ENCODE results near the gene TOX4.
"Not testable (repeated sequence)": the region's sequence is repeated elsewhere in the genome, so short reads cannot be mapped to it uniquely, and the experiment has no call there.

Gene TOX4

GRCh38 chr14:21476925-21477681, at the start of gene TOX4, which contains the start of gene RAB2B:
Gene TOX4 (plus strand): TSS chr14:21477195. CDS start chr14:21477279, 84 bp downstream.
Gene RAB2B (minus strand): TSS chr14:21476959. CDS start chr14:21476872, 87 bp downstream.
- FAIRE-seq, result peak; percentile 94

GRCh38 chr14:21428930-21429329, 48.1 kb upstream of the TOX4 start:
- FAIRE-seq, result no peak

- FAIRE-seq, result no peak
Observed at GRCh38 chr14:21431126-21431525, 45.9 kb upstream of the TOX4 start.

GRCh38 chr14:21436567-21437062, 40.4 kb upstream of the TOX4 start:
- no peak for FAIRE-seq

GRCh38 chr14:21437063-21437901, 39.7 kb upstream of the TOX4 start:
- peak; percentile 72 for FAIRE-seq

- no peak for FAIRE-seq
Observed at GRCh38 chr14:21440859-21441258, 36.1 kb upstream of the TOX4 start.

- not testable (repeated sequence) for FAIRE-seq
Observed at GRCh38 chr14:21442657-21443056, 34.3 kb upstream of the TOX4 start.

GRCh38 chr14:21449899-21450216, 27.1 kb upstream of the TOX4 start:
- FAIRE-seq, result no peak

GRCh38 chr14:21454843-21455544, 22.0 kb upstream of the TOX4 start:
- no peak for FAIRE-seq

GRCh38 chr14:21455592-21455911, 21.4 kb upstream of the TOX4 start:
- FAIRE-seq, result no peak

GRCh38 chr14:21455912-21456667, 20.9 kb upstream of the TOX4 start, which contains the start of gene CHD8:
Gene CHD8 (minus strand): TSS chr14:21456123. CDS start chr14:21431643, 24,480 bp downstream.
- FAIRE-seq, result peak; percentile 99

GRCh38 chr14:21467616-21468015, 9.4 kb upstream of the TOX4 start:
- FAIRE-seq, result no peak

- no peak for FAIRE-seq
Observed at GRCh38 chr14:21475767-21476522, 1.1 kb upstream of the TOX4 start.

- FAIRE-seq, result no peak
Observed at GRCh38 chr14:21476523-21476924, 471 bp upstream of the TOX4 start.

- FAIRE-seq, result no peak
Observed at GRCh38 chr14:21486640-21487087, 9.7 kb downstream of the TOX4 start.

- no peak for FAIRE-seq
Observed at GRCh38 chr14:21494902-21495762, 18.1 kb downstream of the TOX4 start.

- no peak for FAIRE-seq
Observed at GRCh38 chr14:21496453-21496852, 19.5 kb downstream of the TOX4 start.

- no peak for FAIRE-seq
Observed at GRCh38 chr14:21498540-21499526, 21.8 kb downstream of the TOX4 start.

GRCh38 chr14:21501568-21501967, 24.6 kb downstream of the TOX4 start:
- FAIRE-seq, result no peak
